ENCODE results near the gene DCN.

DNA sequence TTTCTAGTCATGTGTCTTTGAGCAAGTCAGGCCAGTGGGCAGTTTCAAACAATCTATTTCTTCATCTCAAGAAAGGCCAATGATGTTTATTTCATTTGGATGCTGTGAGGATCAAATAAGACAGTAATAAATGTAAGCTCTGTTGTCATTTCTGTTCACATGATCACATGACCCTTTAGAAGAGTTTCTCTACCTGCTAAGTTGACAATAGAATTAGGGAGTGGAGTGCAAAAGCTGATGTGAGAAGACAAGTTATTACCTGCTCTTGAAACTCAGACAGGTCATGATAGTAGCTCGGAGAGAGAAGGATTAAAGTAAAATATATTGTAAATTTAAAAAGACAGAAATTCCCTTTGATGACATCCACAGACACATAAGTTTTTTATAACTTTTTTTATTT is 37.3 kb upstream of the DCN start:
- TF ChIP-seq, protein P1, sequence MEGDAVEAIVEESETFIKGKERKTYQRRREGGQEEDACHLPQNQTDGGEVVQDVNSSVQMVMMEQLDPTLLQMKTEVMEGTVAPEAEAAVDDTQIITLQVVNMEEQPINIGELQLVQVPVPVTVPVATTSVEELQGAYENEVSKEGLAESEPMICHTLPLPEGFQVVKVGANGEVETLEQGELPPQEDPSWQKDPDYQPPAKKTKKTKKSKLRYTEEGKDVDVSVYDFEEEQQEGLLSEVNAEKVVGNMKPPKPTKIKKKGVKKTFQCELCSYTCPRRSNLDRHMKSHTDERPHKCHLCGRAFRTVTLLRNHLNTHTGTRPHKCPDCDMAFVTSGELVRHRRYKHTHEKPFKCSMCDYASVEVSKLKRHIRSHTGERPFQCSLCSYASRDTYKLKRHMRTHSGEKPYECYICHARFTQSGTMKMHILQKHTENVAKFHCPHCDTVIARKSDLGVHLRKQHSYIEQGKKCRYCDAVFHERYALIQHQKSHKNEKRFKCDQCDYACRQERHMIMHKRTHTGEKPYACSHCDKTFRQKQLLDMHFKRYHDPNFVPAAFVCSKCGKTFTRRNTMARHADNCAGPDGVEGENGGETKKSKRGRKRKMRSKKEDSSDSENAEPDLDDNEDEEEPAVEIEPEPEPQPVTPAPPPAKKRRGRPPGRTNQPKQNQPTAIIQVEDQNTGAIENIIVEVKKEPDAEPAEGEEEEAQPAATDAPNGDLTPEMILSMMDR (IDR thresholded peaks at IDR 0.05; ENCODE audit: insufficient read depth, low read depth, low read length), result no peak
- no peak for TF ChIP-seq EZH2 (IDR thresholded peaks at IDR 0.05; ENCODE audit: insufficient read depth, low read length)

Measured in astrocyte (in vitro differentiated cells and primary cell).